DND-41 (cell line): Measurements from ENCODE around the gene OR6B3.

Source experiments
- ATAC-seq: fragments of 200-7000 bp; cut with Tn5 transposase; 3 replicates; pipeline ENCODE4 v1.9.1; 2021; ENCODE audit warnings: low read depth; ENCODE audit not compliant: insufficient read depth
- DNase-seq: peaks from one replicate; pipeline ENCODE4 v3.0.0-alpha.2; 2020
- H2AFZ ChIP-seq: 2 replicates; pipeline ENCODE4 v1.6.0; 2012; ENCODE audit warnings: low read depth, low read length
- H3K27ac ChIP-seq: 2 replicates; pipeline ENCODE4 v1.5.1; 2012; ENCODE audit warnings: low read length, inconsistent platforms
- H3K27me3 ChIP-seq: fragments of 200-600 bp; sonication (generic); 2 replicates; pipeline ENCODE4 v1.6.0; 2012; ENCODE audit warnings: low read length, mild to moderate bottlenecking, inconsistent platforms; ENCODE audit not compliant: insufficient read depth, poor library complexity
- H3K36me3 ChIP-seq: 2 replicates; pipeline ENCODE4 v1.5.1; 2012; ENCODE audit warnings: low read length, inconsistent platforms; ENCODE audit not compliant: insufficient read depth
- H3K4me1 ChIP-seq: 2 replicates; pipeline ENCODE4 v1.5.1; 2012; ENCODE audit warnings: mild to moderate bottlenecking, low read length; ENCODE audit not compliant: insufficient read depth
- H3K4me2 ChIP-seq: 2 replicates; pipeline ENCODE4 v1.6.0; 2012; ENCODE audit warnings: mild to moderate bottlenecking, moderate library complexity, low read length, inconsistent platforms; ENCODE audit not compliant: insufficient read depth
- H3K4me3 ChIP-seq, 2 experiments: fragments of 200-600 bp in 1 of 2; shearing (Covaris generic) in 1 of 2; 2 replicates each; pipeline ENCODE4 v1.5.1; 2012 to 2016; ENCODE audit warnings: inconsistent platforms in 2 of 2, low read length in 2 of 2, mild to moderate bottlenecking in 2 of 2, low read depth in 1 of 2, moderate library complexity in 1 of 2
- H3K79me2 ChIP-seq: 2 replicates; pipeline ENCODE4 v1.6.0; 2012; ENCODE audit warnings: low read length, inconsistent platforms; ENCODE audit not compliant: insufficient read depth
- H3K9ac ChIP-seq: 2 replicates; pipeline ENCODE4 v1.6.0; 2012; ENCODE audit warnings: low read depth, mild to moderate bottlenecking, inconsistent platforms, low read length, moderate library complexity
- H3K9me3 ChIP-seq: 2 replicates; pipeline ENCODE4 v1.5.1; 2012; ENCODE audit warnings: low read length, moderate library complexity, mild to moderate bottlenecking, inconsistent platforms; ENCODE audit not compliant: insufficient read depth, severe bottlenecking
- H4K20me1 ChIP-seq: 2 replicates; pipeline ENCODE4 v1.6.0; 2012; ENCODE audit warnings: low read length; ENCODE audit not compliant: insufficient read depth
- CTCF ChIP-seq: IDR thresholded peaks from 2 replicates; pipeline ENCODE4 v1.5.1; 2012; ENCODE audit warnings: borderline replicate concordance, low read length, moderate library complexity, mild to moderate bottlenecking; ENCODE audit not compliant: poor library complexity, severe bottlenecking; ENCODE audit errors: extremely low read depth
- EZH2 ChIP-seq: IDR thresholded peaks from 3 replicates; pipeline ENCODE4 v1.6.1; 2012; ENCODE audit warnings: borderline replicate concordance, low read depth, mild to moderate bottlenecking, moderate library complexity, low read length, inconsistent platforms; ENCODE audit not compliant: severe bottlenecking

OR6B3 gene

GRCh38 chr2:240074545-240074944 lies 21.2 kb upstream of the OR6B3 start:
- Histone ChIP-seq H3K4me1 (no peaks in the 10 kb centered on the region), H3K36me3 (no peaks in the 10 kb centered on the region), H3K27ac (no peak overlapping the region), H3K4me2 (no peak overlapping the region), H3K9ac (no peak overlapping the region), H3K4me3 (no peak overlapping the region), H3K9me3 (peaks cover 16% of the 10 kb centered on the region), H3K79me2 (no peaks in the 10 kb centered on the region), H2AFZ (no peak overlapping the region), H3K27me3 (peaks cover 6% of the 10 kb centered on the region), H4K20me1 (no peaks in the 10 kb centered on the region)
- TF ChIP-seq EZH2 (no peak), CTCF (no peak)
- ATAC-seq, result no peak
- DNase-seq, result no peak

- Histone ChIP-seq H3K4me2 (no peak overlapping the region), H3K27ac (no peak overlapping the region)
- TF ChIP-seq EZH2, result no peak
- no peak for TF ChIP-seq CTCF
Observed at GRCh38 chr2:240070907-240071306, 17.6 kb upstream of the OR6B3 start.

GRCh38 chr2:240069829-240070228 lies 16.5 kb upstream of the OR6B3 start:
- no peak overlapping the region for H3K9ac ChIP-seq
- DNase-seq (no peak), ATAC-seq (no peak)
- H3K4me2 ChIP-seq, result no peak overlapping the region
- peaks cover 11% of the 10 kb centered on the region for H3K27me3 ChIP-seq
- H3K27ac ChIP-seq, result no peak overlapping the region
- H3K9me3 ChIP-seq, result no peaks in the 10 kb centered on the region
- H3K4me3 ChIP-seq, result no peak overlapping the region
- no peaks in the 10 kb centered on the region for H3K4me1 ChIP-seq
- H3K36me3 ChIP-seq, result no peaks in the 10 kb centered on the region
- no peaks in the 10 kb centered on the region for H4K20me1 ChIP-seq
- TF ChIP-seq CTCF, result no peak
- TF ChIP-seq EZH2, result no peak
- no peaks in the 10 kb centered on the region for H3K79me2 ChIP-seq
- no peak overlapping the region for H2AFZ ChIP-seq

More at GRCh38 chr2:240070907-240071306, 17.6 kb upstream of the OR6B3 start:
- DNase-seq, result no peak
- no peaks in the 10 kb centered on the region for H4K20me1 ChIP-seq
- no peak for ATAC-seq
- H2AFZ ChIP-seq, result no peak overlapping the region
- H3K36me3 ChIP-seq, result no peaks in the 10 kb centered on the region
- no peaks in the 10 kb centered on the region for H3K79me2 ChIP-seq
- H3K4me3 ChIP-seq, result no peak overlapping the region
- no peak overlapping the region for H3K9ac ChIP-seq
- H3K4me1 ChIP-seq, result no peaks in the 10 kb centered on the region
- peaks cover under 1% of the 10 kb centered on the region for H3K9me3 ChIP-seq
- H3K27me3 ChIP-seq, result peaks cover 11% of the 10 kb centered on the region

- Histone ChIP-seq H3K4me1 (no peaks in the 10 kb centered on the region), H3K9ac (no peak overlapping the region), H2AFZ (no peak overlapping the region), H3K36me3 (no peaks in the 10 kb centered on the region), H3K27me3 (peaks cover 11% of the 10 kb centered on the region), H3K4me2 (no peak overlapping the region), H3K9me3 (no peaks in the 10 kb centered on the region), H3K27ac (no peak overlapping the region), H3K79me2 (no peaks in the 10 kb centered on the region), H4K20me1 (no peaks in the 10 kb centered on the region), H3K4me3 (no peak overlapping the region)
- DNase-seq (no peak), ATAC-seq (no peak)
- TF ChIP-seq CTCF (no peak), EZH2 (no peak)
Observed at GRCh38 chr2:240068193-240068592, 14.9 kb upstream of the OR6B3 start.
